ENCODE measurements around the gene FIGNL2.

DNA sequence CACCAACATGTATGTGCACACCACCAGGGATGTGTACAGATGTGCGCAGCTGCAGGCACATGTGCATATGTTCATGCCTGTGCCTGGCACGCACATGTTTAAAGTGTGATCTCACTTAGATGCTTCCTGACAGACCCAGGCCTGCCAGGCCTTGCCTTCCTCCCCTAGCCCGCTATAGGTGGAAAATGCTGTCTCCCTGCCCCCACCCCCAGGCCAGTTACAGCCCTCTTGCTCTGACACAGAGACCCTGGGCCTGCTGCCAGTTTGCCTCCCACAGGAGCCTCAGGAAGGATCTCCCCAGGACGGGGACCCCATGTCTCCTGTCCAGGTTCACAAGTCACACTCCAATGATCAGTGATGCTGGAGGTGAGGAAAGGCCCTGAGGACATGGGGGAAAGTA is 21.6 kb downstream of the FIGNL2 start:
- no peak for TF ChIP-seq CTCF (IDR thresholded peaks at IDR 0.05)
- no peak for TF ChIP-seq EZH2 (IDR thresholded peaks at IDR 0.05)
